H9 (cell line): ENCODE results near the gene PFN3. TPM values are rescaled to one million over a fixed set of nuclear protein-coding genes. Genes with fewer than 3 reads are reported as not detected.

Experiments used
- DNase-seq: peaks from one replicate; pipeline ENCODE4 v3.0.0-alpha.2; 2017
- H2AFZ ChIP-seq: one replicate; pipeline ENCODE4 v1.6.1; 2013; ENCODE audit warnings: mild to moderate bottlenecking, low read length, control low read depth, moderate library complexity
- H2AK5ac ChIP-seq: 2 replicates; pipeline ENCODE4 v1.6.1; 2013; ENCODE audit warnings: low read length, control low read depth, mixed read lengths; ENCODE audit not compliant: insufficient read length
- H2BK120ac ChIP-seq: one replicate; pipeline ENCODE4 v1.6.1; 2013; ENCODE audit warnings: low read depth, mild to moderate bottlenecking, low read length, control low read depth, inconsistent platforms; ENCODE audit not compliant: poor library complexity, severe bottlenecking
- H2BK12ac ChIP-seq: 2 replicates; pipeline ENCODE4 v1.6.1; 2013; ENCODE audit warnings: low read length, control low read depth, mixed read lengths, low read depth; ENCODE audit not compliant: insufficient read length
- H2BK15ac ChIP-seq: 2 replicates; pipeline ENCODE4 v1.6.1; 2013; ENCODE audit warnings: low read depth, low read length, control low read depth
- H2BK20ac ChIP-seq: one replicate; pipeline ENCODE4 v1.6.1; 2013; ENCODE audit warnings: low read depth, mild to moderate bottlenecking, low read length, control low read depth, inconsistent platforms; ENCODE audit not compliant: poor library complexity, severe bottlenecking
- H2BK5ac ChIP-seq: 2 replicates; pipeline ENCODE4 v1.6.1; 2013; ENCODE audit warnings: low read length, control low read depth, mixed read lengths; ENCODE audit not compliant: insufficient read length
- H3K14ac ChIP-seq: 2 replicates; pipeline ENCODE4 v1.6.1; 2013; ENCODE audit warnings: low read length, control low read depth; ENCODE audit not compliant: insufficient read depth
- H3K18ac ChIP-seq: 2 replicates; pipeline ENCODE4 v1.6.1; 2013; ENCODE audit warnings: low read depth, mild to moderate bottlenecking, mixed read lengths, low read length, control low read depth; ENCODE audit not compliant: insufficient read length
- H3K23ac ChIP-seq: 2 replicates; pipeline ENCODE4 v1.6.1; 2013; ENCODE audit warnings: low read length, control low read depth, mixed read lengths, low read depth; ENCODE audit not compliant: insufficient read length
- H3K23me2 ChIP-seq: 2 replicates; pipeline ENCODE4 v1.6.1; 2013; ENCODE audit warnings: low read depth, mild to moderate bottlenecking, mixed read lengths, low read length, control low read depth; ENCODE audit not compliant: insufficient read length, poor library complexity, severe bottlenecking
- H3K27ac ChIP-seq: 2 replicates; pipeline ENCODE4 v1.5.1; 2013; ENCODE audit warnings: low read length, control low read depth, mixed read lengths, low read depth; ENCODE audit not compliant: insufficient read length
- H3K27me3 ChIP-seq: 2 replicates; pipeline ENCODE4 v1.6.1; 2013; ENCODE audit warnings: low read length, control low read depth, inconsistent platforms; ENCODE audit not compliant: insufficient read depth
- H3K4ac ChIP-seq: 2 replicates; pipeline ENCODE4 v1.6.1; 2013; ENCODE audit warnings: low read depth, mild to moderate bottlenecking, control low read depth, inconsistent platforms, low read length, moderate library complexity
- H3K4me1 ChIP-seq: 2 replicates; pipeline ENCODE4 v1.6.1; 2013; ENCODE audit warnings: low read length, control low read depth, inconsistent platforms; ENCODE audit not compliant: insufficient read depth
- H3K4me2 ChIP-seq: 2 replicates; pipeline ENCODE4 v1.6.1; 2013; ENCODE audit warnings: low read length, control low read depth, mixed read lengths; ENCODE audit not compliant: insufficient read length, insufficient read depth
- H3K56ac ChIP-seq: 2 replicates; pipeline ENCODE4 v1.6.1; 2013; ENCODE audit warnings: low read depth, mild to moderate bottlenecking, mixed read lengths, low read length, control low read depth; ENCODE audit not compliant: insufficient read length
- H3K79me1 ChIP-seq: 2 replicates; pipeline ENCODE4 v1.6.1; 2013; ENCODE audit warnings: low read depth, mild to moderate bottlenecking, moderate library complexity, low read length, control low read depth, inconsistent platforms; ENCODE audit not compliant: insufficient read depth, poor library complexity, severe bottlenecking
- H3K79me2 ChIP-seq: 2 replicates; pipeline ENCODE4 v1.6.1; 2013; ENCODE audit warnings: low read length, control low read depth, inconsistent platforms; ENCODE audit not compliant: insufficient read depth
- H3K9ac ChIP-seq: 2 replicates; pipeline ENCODE4 v1.6.1; 2013; ENCODE audit warnings: low read length, control low read depth, mixed read lengths; ENCODE audit not compliant: insufficient read length; ENCODE audit errors: extremely low read depth
- H3K9me3 ChIP-seq: one replicate; pipeline ENCODE4 v1.6.1; 2013; ENCODE audit warnings: low read depth, low read length, inconsistent platforms; ENCODE audit not compliant: control insufficient read depth
- H3T11ph ChIP-seq: one replicate; pipeline ENCODE4 v1.6.1; 2013; ENCODE audit warnings: mild to moderate bottlenecking, low read length, control low read depth, inconsistent platforms
- H4K20me1 ChIP-seq: one replicate; pipeline ENCODE4 v1.6.1; 2013; ENCODE audit not compliant: control insufficient read depth, insufficient read length, insufficient read depth
- H4K5ac ChIP-seq: 2 replicates; pipeline ENCODE4 v1.6.1; 2013; ENCODE audit warnings: low read depth, mild to moderate bottlenecking, mixed read lengths, low read length, control low read depth; ENCODE audit not compliant: insufficient read length
- H4K8ac ChIP-seq: replicated peaks from 2 replicates; pipeline ENCODE4 v1.6.1; 2013; ENCODE audit warnings: low read length, control low read depth, mixed read lengths, low read depth; ENCODE audit not compliant: insufficient read length
- H4K91ac ChIP-seq: 2 replicates; pipeline ENCODE4 v1.6.1; 2013; ENCODE audit warnings: low read depth, mild to moderate bottlenecking, moderate library complexity, mixed read lengths, low read length, control low read depth; ENCODE audit not compliant: insufficient read length
- H3K27ac Mint-ChIP-seq, 3 experiments: 2 replicates in 2 of 3; 3 replicates in 1 of 3; pipeline ENCODE4 v1.8.0; 2020 to 2021; ENCODE audit warnings: mixed read lengths in 3 of 3, mild to moderate bottlenecking in 1 of 3, moderate library complexity in 1 of 3
- H3K27me3 Mint-ChIP-seq: 2 replicates; pipeline ENCODE4 v1.8.0; 2021; ENCODE audit warnings: low read depth, mild to moderate bottlenecking, moderate library complexity, mixed read lengths
- H3K36me3 Mint-ChIP-seq, 3 experiments: 2 replicates in 2 of 3; 3 replicates in 1 of 3; pipeline ENCODE4 v1.8.0; 2020 to 2021; ENCODE audit warnings: low read depth in 3 of 3, mixed read lengths in 3 of 3; ENCODE audit not compliant: insufficient read depth in 1 of 3
- H3K4me1 Mint-ChIP-seq, 2 experiments: 2 replicates each; pipeline ENCODE4 v1.8.0; 2020; ENCODE audit warnings: mixed read lengths in 2 of 2
- H3K4me3 Mint-ChIP-seq, 2 experiments: 2 replicates in 1 of 2; 3 replicates in 1 of 2; pipeline ENCODE4 v1.8.0; 2020 to 2021; ENCODE audit warnings: mild to moderate bottlenecking in 2 of 2, mixed read lengths in 2 of 2, moderate library complexity in 1 of 2
- H3K9me3 Mint-ChIP-seq, 2 experiments: 2 replicates in 1 of 2; 3 replicates in 1 of 2; pipeline ENCODE4 v1.8.0; 2020; ENCODE audit warnings: mild to moderate bottlenecking in 2 of 2, mixed read lengths in 2 of 2, moderate library complexity in 1 of 2
- WGBS: extraction: QIAGEN DNeasy Blood & Tissue Kit; methylation state at CpG from one replicate; pipeline ENCODE4 v1.1.7; 2013; ENCODE audit warnings: missing lambda C conversion rate, low lambda C conversion rate, mixed read lengths; ENCODE audit not compliant: insufficient read length; ENCODE audit errors: extremely low coverage; 5-methylcytosine and 5-hydroxymethylcytosine counted together
- total RNA-seq: library from RNA; stranded (reverse); gene quantifications from 2 replicates; pipeline ENCODE4 v1.2.1, GENCODE V29; 2021
- TF ChIP-seq, protein P1 (sequence below): fragments of 200-600 bp; sonication (generic); conservative IDR thresholded peaks from 3 replicates; pipeline ENCODE4 v1.8.0; 2021; ENCODE audit warnings: antibody characterized with exemption, mild to moderate bottlenecking

Gene PFN3
- total RNA-seq, 1 experiment from 2014 or later = not detected

DNA sequence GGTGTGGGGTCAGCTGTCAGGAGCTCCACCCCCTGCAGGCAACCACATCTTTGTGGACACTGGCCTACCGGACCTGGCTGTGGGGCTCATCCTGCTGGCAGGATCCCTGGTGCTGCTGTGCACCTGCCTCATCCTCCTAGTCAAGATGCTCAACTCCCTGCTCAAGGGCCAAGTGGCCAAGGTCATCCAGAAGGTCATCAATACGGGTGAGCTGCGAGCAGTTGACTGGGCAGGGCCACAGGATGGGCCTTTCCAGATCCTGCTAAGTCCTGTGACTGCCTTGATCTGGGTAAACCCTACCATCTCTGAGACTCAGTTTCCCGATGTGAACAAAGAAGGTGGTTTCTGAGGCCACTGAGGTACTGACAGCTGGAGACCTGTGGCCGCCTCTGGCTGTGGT lies 6.5 kb downstream of the PFN3 start:
- Histone ChIP-seq H3K4ac (no peak overlapping the region), H2BK5ac (no peak overlapping the region), H2BK20ac (no peak overlapping the region), H3T11ph (no peak overlapping the region), H3K56ac (no peak overlapping the region), H2BK12ac (no peak overlapping the region), H4K91ac (no peak overlapping the region), H4K8ac (no peak overlapping the region), H3K23ac (no peak overlapping the region), H2AK5ac (no peak overlapping the region), H3K79me1 (no peaks in the 10 kb centered on the region), H3K23me2 (no peaks in the 10 kb centered on the region), H4K5ac (no peak overlapping the region), H2BK15ac (no peak overlapping the region), H3K79me2 (no peaks in the 10 kb centered on the region), H3K4me1 (no peaks in the 10 kb centered on the region; the same call in 1 of the 2 replicates), H3K9ac (no peak overlapping the region), H3K9me3 (no peaks in the 10 kb centered on the region), H3K4me2 (no peak overlapping the region), H3K27me3 (no peaks in the 10 kb centered on the region; the same call in 1 of the 2 replicates), H3K14ac (no peak overlapping the region), H2BK120ac (no peak overlapping the region), H2AFZ (no peak overlapping the region), H3K27ac (no peak overlapping the region), H3K18ac (no peak overlapping the region), H4K20me1 (no peaks in the 10 kb centered on the region)
- Mint-ChIP-seq H3K27ac (no peak overlapping the region), H3K36me3 (no peaks in the 10 kb centered on the region), H3K27me3 (peaks cover 50% of the 10 kb centered on the region), H3K9me3 (no peaks in the 10 kb centered on the region), H3K4me1 (peaks cover 21 to 30% of the 10 kb centered on the region in 2 experiments), H3K4me3 (no peak overlapping the region)
- TF ChIP-seq, protein P1, sequence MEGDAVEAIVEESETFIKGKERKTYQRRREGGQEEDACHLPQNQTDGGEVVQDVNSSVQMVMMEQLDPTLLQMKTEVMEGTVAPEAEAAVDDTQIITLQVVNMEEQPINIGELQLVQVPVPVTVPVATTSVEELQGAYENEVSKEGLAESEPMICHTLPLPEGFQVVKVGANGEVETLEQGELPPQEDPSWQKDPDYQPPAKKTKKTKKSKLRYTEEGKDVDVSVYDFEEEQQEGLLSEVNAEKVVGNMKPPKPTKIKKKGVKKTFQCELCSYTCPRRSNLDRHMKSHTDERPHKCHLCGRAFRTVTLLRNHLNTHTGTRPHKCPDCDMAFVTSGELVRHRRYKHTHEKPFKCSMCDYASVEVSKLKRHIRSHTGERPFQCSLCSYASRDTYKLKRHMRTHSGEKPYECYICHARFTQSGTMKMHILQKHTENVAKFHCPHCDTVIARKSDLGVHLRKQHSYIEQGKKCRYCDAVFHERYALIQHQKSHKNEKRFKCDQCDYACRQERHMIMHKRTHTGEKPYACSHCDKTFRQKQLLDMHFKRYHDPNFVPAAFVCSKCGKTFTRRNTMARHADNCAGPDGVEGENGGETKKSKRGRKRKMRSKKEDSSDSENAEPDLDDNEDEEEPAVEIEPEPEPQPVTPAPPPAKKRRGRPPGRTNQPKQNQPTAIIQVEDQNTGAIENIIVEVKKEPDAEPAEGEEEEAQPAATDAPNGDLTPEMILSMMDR = no peak
- no CpG with 5 or more reads among the region's 5 CpGs for WGBS
- no peak for DNase-seq
